Stimulated activated CD4-positive, alpha-beta T cell treated with anti-CD3 and anti-CD28 coated beads, Interleukin-15, amount 100 ng/mL, for 1 hour (primary cell): ENCODE measurements around the gene VEGFB.
"Not testable (repeated sequence)": the region's sequence is repeated elsewhere in the genome, so short reads cannot be mapped to it uniquely, and the experiment has no call there.

Experiments
- DNase-seq, 2 donors: peaks; one replicate each; pipeline ENCODE4 v3.0.0-alpha.2; 2020; ENCODE audit warnings: low read depth in 1 of 2, low spot score in 1 of 2

The VEGFB gene

DNA sequence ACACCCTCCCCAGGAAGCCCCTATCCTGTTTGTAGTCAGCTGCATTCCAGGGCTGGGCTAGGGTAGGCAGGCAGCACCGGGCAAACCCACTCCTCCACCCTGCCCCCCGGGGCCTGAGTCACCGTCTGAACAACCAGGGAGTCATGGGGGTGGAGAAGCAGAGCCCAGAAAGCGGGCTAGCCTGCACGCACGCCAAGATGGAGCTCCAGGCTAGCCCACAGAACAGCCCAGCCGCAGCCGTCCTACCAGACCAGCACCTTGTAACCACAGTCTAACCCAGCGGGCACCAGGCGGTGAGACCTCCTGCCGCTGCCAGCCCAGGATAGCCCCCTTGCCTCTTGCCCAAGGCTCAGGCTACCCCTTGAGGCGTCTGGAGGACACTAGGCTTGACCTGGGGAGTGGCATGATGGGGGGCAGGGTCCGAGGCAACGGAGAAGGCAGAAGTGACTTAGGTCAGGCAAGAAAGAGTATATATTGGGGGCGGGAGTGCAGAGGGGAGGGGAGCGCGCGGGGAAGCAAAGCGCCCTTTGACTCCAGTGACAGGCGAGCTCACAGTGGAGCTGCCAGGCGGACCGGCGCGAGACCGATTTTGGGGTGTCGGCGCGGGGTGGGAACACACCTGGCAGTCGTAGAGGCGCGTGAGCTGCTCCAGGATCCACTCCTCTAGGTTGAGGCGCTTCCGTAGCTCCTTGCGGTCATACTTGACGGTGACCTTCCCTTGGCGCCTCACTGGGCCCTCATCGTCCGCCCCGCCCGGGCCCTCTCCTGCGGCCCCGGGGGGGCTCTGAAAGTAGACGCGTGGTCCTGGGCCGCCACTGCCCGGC lies 11.6 kb downstream of the VEGFB start:
- DNase-seq, result peak; percentile 56 to 76

DNA sequence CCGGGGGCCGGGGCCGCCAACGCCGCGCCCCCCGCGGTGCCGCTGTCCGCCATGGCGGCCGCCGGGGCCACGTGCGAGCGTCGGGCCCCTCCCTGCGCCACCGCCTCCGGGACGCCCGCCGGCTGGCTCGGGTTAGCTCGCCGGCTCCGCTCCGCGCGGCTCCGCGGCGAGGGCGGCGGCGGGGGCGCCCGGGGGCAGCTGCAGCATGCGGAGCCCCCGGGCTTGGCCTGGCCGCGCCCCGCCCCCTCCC lies 12.2 kb downstream of the VEGFB start:
- DNase-seq, result not testable (repeated sequence)

GRCh38 chr11:64246871-64247728 lies 12.7 kb downstream of the VEGFB start, which contains the start of gene PPP1R14B:
Gene PPP1R14B, minus strand, starts transcription at chr11:64246943. Its CDS starts 270 bp downstream, at chr11:64246673.
- DNase-seq, result peak; percentile 56 to 77

GRCh38 chr11:64247729-64248531 lies 13.5 kb downstream of the VEGFB start:
- DNase-seq, result no peak

- DNase-seq, result no peak
Measured at GRCh38 chr11:64248578-64248977, 14.2 kb downstream of the VEGFB start.

DNA sequence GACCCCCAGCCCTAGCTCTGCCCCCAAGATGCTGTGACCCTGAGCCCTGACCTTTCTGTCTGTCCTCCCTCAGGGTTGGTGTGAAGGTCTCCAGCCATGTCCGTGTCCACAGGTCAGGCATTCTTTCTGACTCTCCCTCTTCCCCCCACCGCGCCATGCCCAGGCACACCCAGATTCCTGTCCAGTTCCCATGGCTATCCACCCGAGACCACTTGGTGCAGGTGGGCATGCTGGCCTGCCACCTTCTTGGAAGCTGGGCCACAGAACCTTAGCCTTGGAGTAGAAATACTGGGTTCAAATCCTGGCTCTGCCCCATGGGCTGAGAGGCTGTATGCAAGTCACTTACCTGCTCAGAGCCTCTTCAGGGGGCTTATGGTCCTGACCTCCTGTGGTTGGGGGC lies 14.7 kb downstream of the VEGFB start:
- DNase-seq, result no peak

DNA sequence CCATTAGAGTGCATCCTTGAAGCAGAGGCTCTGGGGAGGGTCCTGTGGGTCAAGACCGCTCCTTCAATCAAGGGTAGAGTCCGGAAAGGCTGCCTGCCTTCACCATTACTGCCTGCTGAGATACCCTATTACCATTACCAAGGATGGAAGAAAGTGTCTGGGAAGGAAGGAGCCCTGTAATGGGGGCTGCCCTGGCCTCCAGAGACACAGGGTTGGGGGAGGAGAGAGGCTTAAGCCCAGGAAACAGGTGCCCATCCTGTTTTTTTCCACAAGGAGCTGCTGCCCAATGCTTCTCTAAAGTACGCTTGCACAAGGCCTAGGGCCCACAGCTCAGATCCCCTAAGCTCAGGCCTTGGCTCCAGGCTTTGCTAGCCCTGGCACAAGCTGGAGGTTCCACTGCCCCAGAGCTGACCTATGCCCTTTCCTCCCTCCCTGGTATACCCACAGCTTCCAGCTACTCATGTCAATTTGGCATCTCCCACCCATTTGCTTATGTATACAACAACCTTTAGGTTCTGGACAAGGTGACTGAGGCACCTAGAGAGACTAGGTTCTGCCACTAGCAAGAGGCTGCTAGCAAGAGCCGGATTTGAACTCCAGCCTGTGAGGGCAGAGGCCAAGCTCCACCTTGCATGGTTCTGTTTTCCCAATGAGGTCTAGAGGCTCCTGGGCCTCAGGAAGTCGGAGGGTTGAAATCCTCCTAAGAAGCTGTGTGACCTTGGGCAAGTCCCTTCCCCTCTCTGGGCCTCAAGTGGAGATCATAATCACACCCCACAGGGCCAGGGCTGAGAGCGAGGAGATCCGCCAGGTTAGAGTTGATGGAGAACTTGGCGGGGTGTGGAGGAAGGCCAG lies 15.4 kb downstream of the VEGFB start:
- no peak for DNase-seq

GRCh38 chr11:64250415-64251015 lies 16.1 kb downstream of the VEGFB start:
- DNase-seq, result no peak

- peak; percentile 60 to 62 for DNase-seq
Measured at GRCh38 chr11:64251016-64251752, 16.8 kb downstream of the VEGFB start, which contains the start of gene PLCB3. Gene PLCB3, plus strand, starts transcription at chr11:64251530. Its CDS starts 120 bp downstream, at chr11:64251650.

DNA sequence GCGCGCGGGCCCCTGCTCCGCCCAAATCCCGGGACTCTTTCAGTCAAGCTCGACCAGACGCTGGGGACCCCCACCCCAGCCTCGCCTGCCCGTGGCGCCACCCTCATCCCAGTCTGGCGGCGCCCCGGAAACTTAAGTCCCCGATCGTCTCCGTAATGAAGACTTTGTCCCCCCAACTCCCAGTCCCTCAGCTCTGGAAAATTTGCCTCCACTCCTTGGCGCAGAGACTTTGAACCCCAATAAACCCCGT lies 17.3 kb downstream of the VEGFB start:
- DNase-seq, result no peak

GRCh38 chr11:64252003-64252872 lies 17.9 kb downstream of the VEGFB start:
- DNase-seq, result no peak

DNA sequence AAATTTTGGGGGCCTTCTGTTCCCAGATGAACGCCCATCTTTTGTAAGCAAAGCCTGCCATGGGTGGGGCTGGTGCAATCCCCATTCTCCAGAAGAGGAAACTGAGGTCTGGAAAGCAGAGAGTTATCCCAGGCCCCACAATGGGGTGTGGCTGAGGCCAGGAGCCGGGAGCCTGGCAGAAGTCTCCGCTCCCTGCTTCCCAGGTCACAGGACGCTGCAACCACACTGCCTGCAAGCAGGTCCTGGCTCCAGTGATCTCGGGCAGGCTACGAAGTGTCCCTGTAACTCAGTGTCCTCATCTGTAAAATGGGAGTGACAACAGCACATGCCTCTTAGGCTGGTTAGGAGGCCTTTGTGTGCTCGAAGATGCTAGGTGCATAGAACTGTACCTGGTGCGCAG lies 18.7 kb downstream of the VEGFB start:
- DNase-seq, result no peak

DNA sequence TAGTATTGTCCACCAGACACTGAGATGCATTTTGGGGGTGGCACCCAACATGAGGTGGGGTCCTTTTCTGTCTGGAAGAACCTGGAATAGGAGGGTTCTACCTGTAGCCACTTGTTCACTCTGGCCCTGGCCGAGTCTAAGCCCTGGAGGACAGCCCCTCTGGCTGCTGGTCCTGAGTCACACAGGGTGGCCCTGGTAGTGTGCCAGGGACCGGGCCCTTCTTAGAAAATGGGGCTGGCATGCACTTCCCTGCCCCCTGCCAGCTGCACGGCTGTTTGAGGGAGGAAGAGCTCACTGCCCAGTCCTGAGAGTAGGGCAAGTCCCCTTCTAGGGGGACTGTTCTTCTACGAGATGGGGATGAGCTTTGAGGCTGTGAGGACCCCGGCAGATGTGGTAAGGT lies 19.1 kb downstream of the VEGFB start:
- DNase-seq, result no peak

DNA sequence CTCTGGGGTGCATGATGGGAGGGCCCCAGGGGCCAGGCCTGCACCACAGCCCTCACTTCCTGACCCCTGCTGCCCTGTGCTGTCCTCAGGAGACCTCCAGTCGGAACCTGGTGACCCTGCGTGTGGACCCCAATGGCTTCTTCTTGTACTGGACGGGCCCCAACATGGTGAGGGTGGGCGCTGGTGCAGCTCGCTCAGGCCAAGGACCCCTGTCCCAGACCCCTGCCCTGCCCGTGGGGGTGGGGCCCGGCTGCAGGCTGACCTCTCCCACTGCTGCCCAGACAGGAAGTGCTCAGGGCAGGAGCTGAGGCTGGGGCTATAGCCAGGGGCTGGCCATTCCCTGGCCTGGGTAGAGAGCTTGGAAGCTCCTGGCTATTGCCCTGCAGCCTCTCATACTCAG lies 19.9 kb downstream of the VEGFB start:
- DNase-seq, result no peak

GRCh38 chr11:64255135-64256128 lies 21.0 kb downstream of the VEGFB start:
- no peak for DNase-seq

- no peak for DNase-seq
Measured at GRCh38 chr11:64256300-64256699, 21.9 kb downstream of the VEGFB start.

DNA sequence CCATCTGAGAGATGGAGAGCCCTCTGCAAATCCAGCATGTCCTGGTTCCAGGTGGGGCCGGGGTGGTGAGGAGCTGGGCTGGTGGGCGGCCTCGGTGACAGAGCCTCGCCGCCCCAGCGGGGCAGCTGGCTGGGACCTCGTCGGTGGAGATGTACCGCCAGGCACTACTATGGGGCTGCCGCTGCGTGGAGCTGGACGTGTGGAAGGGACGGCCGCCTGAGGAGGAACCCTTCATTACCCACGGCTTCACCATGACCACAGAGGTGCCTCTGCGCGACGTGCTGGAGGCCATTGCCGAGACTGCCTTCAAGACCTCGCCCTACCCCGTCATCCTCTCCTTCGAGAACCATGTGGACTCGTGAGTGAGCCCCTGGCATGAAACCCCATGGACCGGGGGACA lies 24.0 kb downstream of the VEGFB start:
- no peak for DNase-seq
